HCT116 (cell line): ENCODE measurements around the gene FKBP15. TPM values are rescaled to one million over a fixed set of nuclear protein-coding genes. Genes with fewer than 3 reads are reported as not detected.

Experiments used
- ATAC-seq: fragments of 200-7000 bp; cut with Tn5 transposase; 2 replicates; pipeline ENCODE4 v1.9.1; 2020; ENCODE audit warnings: mild to moderate bottlenecking, moderate library complexity
- BruUV-seq: library from RNA; stranded (reverse); fragments of 400-500 nt; replicated peaks from 2 replicates; lab custom pipeline; 2021; lab: Mats Ljungman, UMichigan
- CTCF ChIA-PET: fragments of 300-600 bp; sonication (Branson Sonifier 250); formaldehyde crosslinking; loops from one replicate; lab custom pipeline; 2021; ENCODE audit warnings: antibody characterized with exemption; lab: Charles Lee
- POLR2A ChIA-PET: fragments of 300-600, 350-600 bp; sonication (Branson Sonifier 250); formaldehyde crosslinking; loops from one replicate; lab custom pipeline; 2021; ENCODE audit warnings: antibody characterized with exemption; lab: Charles Lee
- RAD21 ChIA-PET, 2 experiments: fragments of 300-600 bp; sonication (Branson Sonifier 250); formaldehyde crosslinking; loops; one replicate each; lab custom pipeline; 2023; ENCODE audit warnings: low total read pairs in 2 of 2; ENCODE audit not compliant: uncharacterized antibody in 2 of 2, unreplicated experiment in 2 of 2, low non-redundant PET in 1 of 2; lab: Charles Lee
- DNase-seq: peaks from one replicate; pipeline ENCODE4 v3.0.0-alpha.2; 2010; ENCODE audit warnings: low read depth, low spot score
- H2AFZ ChIP-seq: fragments of 200-600 bp; shearing (Covaris generic), sonication (generic); 2 replicates; pipeline ENCODE4 v1.6.1; 2017; ENCODE audit warnings: low read depth, mixed run types, mixed read lengths, antibody characterized with exemption, low read length; ENCODE audit not compliant: poor library complexity, severe bottlenecking
- H3K27ac ChIP-seq: 2 replicates; pipeline ENCODE4 v1.5.1; 2012; ENCODE audit warnings: low read depth, low read length
- H3K27me3 ChIP-seq: fragments of 200-600 bp; sonication (generic); 2 replicates; pipeline ENCODE4 v1.6.1; 2016; ENCODE audit warnings: mixed run types, low read length, mixed read lengths; ENCODE audit not compliant: insufficient read depth
- H3K36me3 ChIP-seq, 2 experiments: fragments of 200-500 bp in 1 of 2; fragments of 200-600 bp in 1 of 2; sonication (Bioruptor generic) in 1 of 2; sonication (generic) in 1 of 2; 2 replicates each; pipeline versions ENCODE4 v1.5.1 to v1.6.1; 2014 to 2016; ENCODE audit warnings: low read length in 2 of 2, inconsistent platforms in 1 of 2, mixed read lengths in 1 of 2, mixed run types in 1 of 2; ENCODE audit not compliant: insufficient read depth in 2 of 2, control insufficient read depth in 1 of 2
- H3K4me1 ChIP-seq, 2 experiments: fragments of 200-600 bp in 1 of 2; sonication (generic) in 1 of 2; 2 replicates each; pipeline versions ENCODE4 v1.5.1 to v1.6.1; 2012 to 2017; ENCODE audit warnings: low read length in 2 of 2, inconsistent platforms in 1 of 2, mild to moderate bottlenecking in 1 of 2, mixed read lengths in 1 of 2, mixed run types in 1 of 2, moderate library complexity in 1 of 2; ENCODE audit not compliant: insufficient read depth in 2 of 2, control insufficient read depth in 1 of 2
- H3K4me2 ChIP-seq: fragments of 200-600 bp; sonication (generic); 2 replicates; pipeline ENCODE4 v1.6.1; 2017; ENCODE audit warnings: mixed run types, low read length, mixed read lengths
- H3K4me3 ChIP-seq, 2 experiments: fragments of 200-600 bp in 1 of 2; sonication (generic) in 1 of 2; replicated peaks in 1 of 2; 2 replicates each; pipeline ENCODE4 v1.5.1; 2011 to 2016; ENCODE audit warnings: low read length in 2 of 2, control low read depth in 1 of 2, low read depth in 1 of 2, mild to moderate bottlenecking in 1 of 2, mixed read lengths in 1 of 2, mixed run types in 1 of 2
- H3K79me2 ChIP-seq: fragments of 200-600 bp; sonication (generic); 2 replicates; pipeline ENCODE4 v1.6.1; 2017; ENCODE audit warnings: mild to moderate bottlenecking, mixed run types, low read length, moderate library complexity, mixed read lengths; ENCODE audit not compliant: insufficient read depth
- H3K9ac ChIP-seq: fragments of 200-600 bp; sonication (generic); 2 replicates; pipeline ENCODE4 v1.6.1; 2016; ENCODE audit warnings: low read length, mixed read lengths
- H3K9me2 ChIP-seq: fragments of 200-600 bp; sonication (generic), shearing (Covaris generic); 2 replicates; pipeline ENCODE4 v1.6.1; 2017; ENCODE audit warnings: mixed run types, mild to moderate bottlenecking, moderate library complexity; ENCODE audit not compliant: insufficient read depth
- H3K9me3 ChIP-seq, 2 experiments: fragments of 200-500 bp in 1 of 2; fragments of 200-600 bp in 1 of 2; sonication (Bioruptor generic) in 1 of 2; sonication (generic) in 1 of 2; 2 replicates each; pipeline ENCODE4 v1.6.1; 2014 to 2017; ENCODE audit warnings: low read length in 2 of 2, mixed read lengths in 2 of 2, inconsistent platforms in 1 of 2, low read depth in 1 of 2, mild to moderate bottlenecking in 1 of 2, mixed run types in 1 of 2, moderate library complexity in 1 of 2; ENCODE audit not compliant: control insufficient read depth in 1 of 2, insufficient read depth in 1 of 2
- H4K20me1 ChIP-seq: fragments of 200-600 bp; sonication (generic), shearing (Covaris generic); 2 replicates; pipeline ENCODE4 v1.6.1; 2017; ENCODE audit warnings: mixed run types, mild to moderate bottlenecking, moderate library complexity; ENCODE audit not compliant: insufficient read depth
- CBX3 ChIP-seq: IDR thresholded peaks from 2 replicates; pipeline ENCODE4 v1.6.1; 2012; ENCODE audit warnings: low read depth
- CEBPB ChIP-seq: IDR thresholded peaks from 2 replicates; pipeline ENCODE4 v1.6.1; 2012; ENCODE audit warnings: low read depth
- EGR1 ChIP-seq: IDR thresholded peaks from 2 replicates; pipeline ENCODE4 v1.6.1; 2012; ENCODE audit warnings: low read depth
- ELF1 ChIP-seq: IDR thresholded peaks from 2 replicates; pipeline ENCODE4 v1.6.1; 2012; ENCODE audit warnings: low read depth, borderline replicate concordance
- EZH2phosphoT487 ChIP-seq: fragments of 200-600 bp; IDR thresholded peaks from 2 replicates; pipeline ENCODE4 v1.6.1; 2018; ENCODE audit warnings: antibody characterized with exemption, borderline replicate concordance
- FOSL1 ChIP-seq: IDR thresholded peaks from 2 replicates; pipeline ENCODE4 v1.6.1; 2012; ENCODE audit warnings: low read depth
- JUND ChIP-seq: IDR thresholded peaks from 2 replicates; pipeline ENCODE4 v1.6.1; 2012
- POLR2A ChIP-seq: IDR thresholded peaks from 2 replicates; pipeline ENCODE4 v1.7.0; 2011; ENCODE audit warnings: borderline replicate concordance; ENCODE audit not compliant: insufficient read depth, insufficient read length; ENCODE audit errors: extremely low read depth
- POLR2AphosphoS5 ChIP-seq: IDR thresholded peaks from 2 replicates; pipeline ENCODE4 v1.6.1; 2011; ENCODE audit warnings: mild to moderate bottlenecking, low read depth, low read length, moderate library complexity
- SIN3A ChIP-seq: IDR thresholded peaks from 2 replicates; pipeline ENCODE4 v1.6.1; 2012; ENCODE audit warnings: low read depth
- SRF ChIP-seq: IDR thresholded peaks from 2 replicates; pipeline ENCODE4 v1.6.1; 2012; ENCODE audit warnings: low read depth
- TCF7L2 ChIP-seq: IDR thresholded peaks from 2 replicates; pipeline ENCODE4 v1.7.0; 2011; ENCODE audit warnings: borderline replicate concordance, inconsistent platforms; ENCODE audit not compliant: insufficient read depth, insufficient read length; ENCODE audit errors: extremely low read depth
- ZFX ChIP-seq: fragments of 450-650 bp; IDR thresholded peaks from 2 replicates; pipeline ENCODE4 v1.6.1; 2017
- intact Hi-C: fragments of 100-400 bp; cut with micrococcal nuclease; formaldehyde crosslinking; loops from 2 replicates; pipeline ENCODE4 v1.10.0; 2022
- total RNA-seq: library from RNA; stranded (reverse); gene quantifications from one replicate; pipeline ENCODE4 v1.2.1, GENCODE V29; 2021; ENCODE audit not compliant: unreplicated experiment
- TF ChIP-seq, protein P1 (sequence below): IDR thresholded peaks from 2 replicates; pipeline ENCODE4 v1.6.1; 2012; ENCODE audit warnings: low read depth
- TF ChIP-seq, protein P2 (sequence below): IDR thresholded peaks from 2 replicates; pipeline ENCODE4 v1.6.1; 2012
- TF ChIP-seq, protein P3 (sequence below): IDR thresholded peaks from 2 replicates; pipeline ENCODE4 v1.6.1; 2012

FKBP15 gene
- total RNA-seq, 1 experiment from 2014 or later: 13.8 TPM

DNA sequence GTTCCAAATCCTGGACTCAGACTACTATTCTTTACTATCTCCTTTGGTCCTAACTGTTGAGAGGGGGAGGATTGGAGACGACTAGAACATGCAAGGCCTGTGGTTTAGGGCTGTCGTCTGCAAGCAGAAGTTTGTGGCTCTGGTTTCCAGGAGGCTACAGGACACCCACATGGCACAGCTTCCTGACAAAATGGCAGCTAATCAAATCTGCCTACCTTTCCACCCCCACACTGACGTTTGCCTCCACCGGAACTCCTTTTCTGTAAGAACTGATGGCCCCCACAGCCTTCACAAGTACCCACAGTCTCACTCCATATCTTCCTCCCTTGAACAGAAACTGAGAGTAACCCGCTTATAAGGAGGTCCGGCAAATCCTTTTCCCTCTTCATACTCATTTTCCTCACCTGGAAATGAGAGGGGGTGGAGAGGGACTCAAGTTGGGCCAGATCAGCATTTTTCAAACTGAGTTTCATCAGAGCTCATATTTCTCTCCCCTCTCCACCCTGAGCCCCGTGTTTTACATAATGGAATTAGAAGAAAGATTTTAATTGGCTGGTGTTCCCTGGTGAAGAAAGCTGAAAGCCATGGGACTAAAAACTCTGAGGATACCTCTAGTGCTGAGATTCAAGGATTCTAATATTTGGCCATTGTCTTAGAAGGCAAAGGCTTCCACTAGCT is 65.0 kb downstream of the FKBP15 start:
- no peaks in the 10 kb centered on the region for H3K27me3 ChIP-seq
- no peaks in the 10 kb centered on the region for H3K9me2 ChIP-seq
- no peak overlapping the region for H3K4me3 ChIP-seq
- no TSS peak for BruUV-seq
- H3K4me2 ChIP-seq: no peak overlapping the region
- peaks cover 8 to 16% of the 10 kb centered on the region in 2 experiments; a peak in 2 of 4 replicates for H3K4me1 ChIP-seq
- POLR2A ChIA-PET: interaction anchor here (0.5 kb wide), 1 partner anchor 65 kb away, joined by 3 read pairs; the partner anchor contains the start of genes FKBP15 and SLC31A1
- H3K9ac ChIP-seq: no peak overlapping the region
- intact Hi-C loops: no loop called here
- H3K9me3 ChIP-seq: no peaks in the 10 kb centered on the region
- peaks cover 0 to under 1% of the 10 kb centered on the region in 2 experiments; a peak in 1 of 4 replicates for H3K36me3 ChIP-seq
- H3K79me2 ChIP-seq: no peaks in the 10 kb centered on the region
- H4K20me1 ChIP-seq: no peaks in the 10 kb centered on the region
- no peak for ATAC-seq
- no peak overlapping the region for H2AFZ ChIP-seq
- no peak overlapping the region for H3K27ac ChIP-seq
- TF ChIP-seq POLR2A: no peak
- no peak for TF ChIP-seq FOSL1
- TF ChIP-seq, protein P1, sequence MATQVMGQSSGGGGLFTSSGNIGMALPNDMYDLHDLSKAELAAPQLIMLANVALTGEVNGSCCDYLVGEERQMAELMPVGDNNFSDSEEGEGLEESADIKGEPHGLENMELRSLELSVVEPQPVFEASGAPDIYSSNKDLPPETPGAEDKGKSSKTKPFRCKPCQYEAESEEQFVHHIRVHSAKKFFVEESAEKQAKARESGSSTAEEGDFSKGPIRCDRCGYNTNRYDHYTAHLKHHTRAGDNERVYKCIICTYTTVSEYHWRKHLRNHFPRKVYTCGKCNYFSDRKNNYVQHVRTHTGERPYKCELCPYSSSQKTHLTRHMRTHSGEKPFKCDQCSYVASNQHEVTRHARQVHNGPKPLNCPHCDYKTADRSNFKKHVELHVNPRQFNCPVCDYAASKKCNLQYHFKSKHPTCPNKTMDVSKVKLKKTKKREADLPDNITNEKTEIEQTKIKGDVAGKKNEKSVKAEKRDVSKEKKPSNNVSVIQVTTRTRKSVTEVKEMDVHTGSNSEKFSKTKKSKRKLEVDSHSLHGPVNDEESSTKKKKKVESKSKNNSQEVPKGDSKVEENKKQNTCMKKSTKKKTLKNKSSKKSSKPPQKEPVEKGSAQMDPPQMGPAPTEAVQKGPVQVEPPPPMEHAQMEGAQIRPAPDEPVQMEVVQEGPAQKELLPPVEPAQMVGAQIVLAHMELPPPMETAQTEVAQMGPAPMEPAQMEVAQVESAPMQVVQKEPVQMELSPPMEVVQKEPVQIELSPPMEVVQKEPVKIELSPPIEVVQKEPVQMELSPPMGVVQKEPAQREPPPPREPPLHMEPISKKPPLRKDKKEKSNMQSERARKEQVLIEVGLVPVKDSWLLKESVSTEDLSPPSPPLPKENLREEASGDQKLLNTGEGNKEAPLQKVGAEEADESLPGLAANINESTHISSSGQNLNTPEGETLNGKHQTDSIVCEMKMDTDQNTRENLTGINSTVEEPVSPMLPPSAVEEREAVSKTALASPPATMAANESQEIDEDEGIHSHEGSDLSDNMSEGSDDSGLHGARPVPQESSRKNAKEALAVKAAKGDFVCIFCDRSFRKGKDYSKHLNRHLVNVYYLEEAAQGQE: no peak
- no peak for TF ChIP-seq SRF
- no peak for TF ChIP-seq SIN3A
- TF ChIP-seq CBX3: no peak
- no peak for TF ChIP-seq CEBPB
- TF ChIP-seq ELF1: no peak
- TF ChIP-seq, protein P2, sequence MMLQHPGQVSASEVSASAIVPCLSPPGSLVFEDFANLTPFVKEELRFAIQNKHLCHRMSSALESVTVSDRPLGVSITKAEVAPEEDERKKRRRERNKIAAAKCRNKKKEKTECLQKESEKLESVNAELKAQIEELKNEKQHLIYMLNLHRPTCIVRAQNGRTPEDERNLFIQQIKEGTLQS: no peak
- no peak for TF ChIP-seq JUND
- no peak for TF ChIP-seq EGR1
- TF ChIP-seq EZH2phosphoT487: no peak
- TF ChIP-seq, protein P3, sequence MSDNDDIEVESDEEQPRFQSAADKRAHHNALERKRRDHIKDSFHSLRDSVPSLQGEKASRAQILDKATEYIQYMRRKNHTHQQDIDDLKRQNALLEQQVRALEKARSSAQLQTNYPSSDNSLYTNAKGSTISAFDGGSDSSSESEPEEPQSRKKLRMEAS: no peak
- TF ChIP-seq ZFX: no peak
- TF ChIP-seq TCF7L2: no peak
- TF ChIP-seq POLR2AphosphoS5: no peak
- TF ChIP-seq, all 23 proteins: peak for 0
- CTCF ChIA-PET: no interaction called here
- RAD21 ChIA-PET: no interaction called here
- DNase-seq: no peak
